ENCODE measurements around the gene MEGF6.

The MEGF6 gene

DNA sequence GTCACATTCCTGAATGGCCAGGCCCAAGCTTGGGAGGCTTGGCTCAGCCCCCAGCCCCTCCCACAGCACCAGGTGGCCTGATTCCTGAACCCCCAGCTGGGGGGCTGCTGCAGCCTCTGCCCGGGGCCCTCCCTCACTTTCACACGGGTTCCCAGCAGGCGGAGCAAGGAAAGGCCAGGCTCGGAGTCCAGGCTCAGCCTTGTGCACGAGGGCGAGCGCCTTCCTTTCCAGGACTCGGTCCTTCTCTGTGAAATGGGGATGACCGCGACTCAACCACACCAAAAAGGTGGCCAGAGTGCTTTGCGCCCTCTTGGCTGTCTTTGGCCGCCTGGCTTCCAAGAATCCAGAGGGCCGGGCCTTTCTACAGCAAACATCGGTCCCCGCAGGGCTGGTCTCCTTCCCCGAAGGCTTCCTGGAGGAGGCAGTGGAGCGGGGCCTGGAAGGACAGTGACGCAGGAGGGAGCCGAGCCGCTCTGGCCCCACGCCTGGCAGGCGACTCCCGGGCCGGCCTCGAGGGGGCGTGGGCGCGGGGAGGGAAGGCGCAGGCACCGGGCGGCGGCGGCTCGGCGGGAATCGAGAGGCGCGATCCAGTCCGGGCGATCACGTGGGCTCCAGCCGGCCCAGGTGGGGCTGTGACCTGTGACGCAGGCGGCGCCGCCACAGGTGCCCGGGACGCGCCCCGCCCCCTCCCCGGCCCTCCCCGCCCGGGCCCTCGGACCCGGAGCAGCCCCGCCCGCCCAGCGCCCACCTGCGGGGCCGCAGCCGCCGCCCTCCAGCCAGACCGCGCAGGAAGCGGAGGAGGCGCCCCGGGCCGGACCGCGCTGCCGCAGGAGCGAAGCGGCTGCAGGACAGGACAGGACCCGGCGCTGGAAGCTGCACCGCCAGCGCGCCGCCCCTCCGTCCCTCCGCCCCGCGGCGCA, 157.2 kb downstream of the MEGF6 start, which contains the start of gene ARHGEF16:
Gene ARHGEF16, plus strand, starts transcription at position 775 of the 920 bp plus-strand sequence. CDS start 8,420 bp downstream, outside the sequence.
- no peak for DNase-seq

GRCh38 chr1:3453203-3453761, 158.0 kb downstream of the MEGF6 start:
- DNase-seq: no peak

DNA sequence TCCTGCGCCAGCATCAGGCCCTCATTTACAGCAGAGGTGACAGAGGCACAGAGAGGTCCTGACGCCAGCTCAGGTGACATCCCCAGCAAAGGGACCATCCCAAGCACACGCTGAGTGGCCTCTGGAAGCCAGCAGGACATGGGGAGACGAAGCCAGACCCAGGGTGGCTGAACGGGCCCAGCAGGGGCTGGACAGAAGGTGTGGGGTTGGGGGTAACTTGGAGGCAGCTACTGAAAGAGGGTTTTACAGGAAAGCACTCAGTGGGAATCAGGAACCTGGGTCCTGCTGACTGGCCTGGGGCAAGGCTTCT, 158.5 kb downstream of the MEGF6 start:
- no peak for DNase-seq

- no peak for DNase-seq
Observed at GRCh38 chr1:3451994-3452865, 159.1 kb downstream of the MEGF6 start.

GRCh38 chr1:3450983-3451382, 160.3 kb downstream of the MEGF6 start:
- DNase-seq: no peak

GRCh38 chr1:3450202-3450863, 161.0 kb downstream of the MEGF6 start:
- DNase-seq: no peak

DNA sequence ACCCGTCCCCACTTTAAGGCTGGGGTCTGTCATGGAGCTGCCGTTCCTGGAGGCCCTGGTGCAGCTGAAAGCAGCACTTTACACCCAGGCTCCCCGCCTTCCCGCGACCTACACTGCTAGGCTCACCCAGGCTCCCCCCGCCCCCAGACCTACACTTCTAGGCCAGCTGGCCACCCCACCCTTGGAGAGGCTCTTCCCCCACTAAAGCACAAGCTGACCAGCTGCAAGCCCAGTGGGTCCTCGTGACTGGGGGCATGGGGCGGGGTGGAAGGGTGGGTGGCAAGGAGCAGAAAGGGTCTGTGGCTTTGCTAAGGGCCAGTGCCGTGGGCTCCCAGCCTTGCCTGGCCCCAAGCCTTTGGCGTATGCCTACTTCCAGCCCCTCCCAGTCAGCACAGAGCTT, 166.6 kb downstream of the MEGF6 start:
- no peak for DNase-seq

- DNase-seq: no peak
Observed at GRCh38 chr1:3444298-3444697, 167.0 kb downstream of the MEGF6 start.

DNA sequence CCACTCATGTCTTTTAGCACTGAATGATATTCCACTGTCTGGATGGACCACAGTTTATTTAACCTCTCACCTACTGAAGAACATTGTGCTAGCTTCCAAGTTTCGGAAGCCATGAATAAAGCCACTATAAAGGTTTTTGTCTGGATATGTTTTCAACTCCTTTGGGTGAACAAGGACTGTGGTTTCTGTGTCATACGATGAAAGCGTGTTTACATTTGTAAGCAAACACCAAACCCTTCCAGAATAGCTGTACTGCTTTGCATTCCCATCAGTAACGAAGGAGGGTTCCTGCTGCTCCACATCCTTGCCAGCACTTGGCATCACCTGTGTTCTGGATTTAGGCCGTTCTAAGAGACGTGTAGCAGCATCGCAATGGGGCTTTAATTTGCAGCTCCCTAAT, 167.5 kb downstream of the MEGF6 start:
- no peak for DNase-seq

- no peak for DNase-seq
Observed at GRCh38 chr1:3442901-3443300, 168.4 kb downstream of the MEGF6 start.

- DNase-seq: no peak
Observed at GRCh38 chr1:3442331-3442730, 169.0 kb downstream of the MEGF6 start.

- no peak for DNase-seq
Observed at GRCh38 chr1:3441880-3442279, 169.4 kb downstream of the MEGF6 start.

- no peak for DNase-seq
Observed at GRCh38 chr1:3441410-3441847, 169.9 kb downstream of the MEGF6 start.

GRCh38 chr1:3440711-3441409, 170.4 kb downstream of the MEGF6 start:
- no peak for DNase-seq

- no peak for DNase-seq
Observed at GRCh38 chr1:3440300-3440681, 171.0 kb downstream of the MEGF6 start.

Measured in NCI-H446 treated with DMSO at 0.1 percent for 48 hours (cell line).